AG04450 (cell line): ENCODE results near the gene KNDC1. TPM values are rescaled to one million over a fixed set of nuclear protein-coding genes. Genes with fewer than 3 reads are reported as not detected.

Experiments used
- CTCF ChIA-PET: fragments of 300-600, 350-600 bp; formaldehyde crosslinking; extraction: SDS; loops from one replicate; lab custom pipeline; 2022; ENCODE audit warnings: antibody characterized with exemption, inconsistent platforms; lab: Charles Lee
- POLR2A ChIA-PET: fragments of 350-600 bp; formaldehyde crosslinking; extraction: SDS; loops from one replicate; lab custom pipeline; 2021; ENCODE audit warnings: antibody characterized with exemption, inconsistent platforms; lab: Yijun Ruan, JAX
- DNase-seq: peaks from one replicate; pipeline ENCODE4 v3.0.0-alpha.2; 2011; ENCODE audit warnings: low read depth, low spot score
- H3K27ac ChIP-seq: one replicate; pipeline ENCODE4 v1.5.1; 2012; ENCODE audit warnings: low read depth, low read length, control low read depth
- H3K27me3 ChIP-seq: one replicate; pipeline ENCODE4 v1.6.0; 2012; ENCODE audit warnings: low read length; ENCODE audit not compliant: control insufficient read depth, insufficient read depth
- H3K4me3 ChIP-seq: 2 replicates; pipeline ENCODE4 v1.5.1; 2011; ENCODE audit warnings: mild to moderate bottlenecking, low read depth, low read length, control low read depth
- H3K9me3 ChIP-seq: 2 replicates; pipeline ENCODE4 v1.5.1; 2012; ENCODE audit warnings: low read length; ENCODE audit not compliant: control insufficient read depth, insufficient read depth
- polyA plus RNA-seq: library from polyadenylated mRNA; depleted of rRNA; stranded (reverse); fragments of >200 nt; gene quantifications from 2 replicates; pipeline ENCODE4 v1.2.3, GENCODE V29; 2011
- TF ChIP-seq, protein P1 (sequence below): IDR thresholded peaks from 2 replicates; pipeline ENCODE4 v1.5.1; 2011; ENCODE audit warnings: low read depth, low read length, control low read depth, inconsistent platforms

The KNDC1 gene
- polyA plus RNA-seq, 1 experiment: 0.46 TPM

GRCh38 chr10:133204226-133205015 is 44.4 kb downstream of the KNDC1 start:
- TF ChIP-seq, protein P1, sequence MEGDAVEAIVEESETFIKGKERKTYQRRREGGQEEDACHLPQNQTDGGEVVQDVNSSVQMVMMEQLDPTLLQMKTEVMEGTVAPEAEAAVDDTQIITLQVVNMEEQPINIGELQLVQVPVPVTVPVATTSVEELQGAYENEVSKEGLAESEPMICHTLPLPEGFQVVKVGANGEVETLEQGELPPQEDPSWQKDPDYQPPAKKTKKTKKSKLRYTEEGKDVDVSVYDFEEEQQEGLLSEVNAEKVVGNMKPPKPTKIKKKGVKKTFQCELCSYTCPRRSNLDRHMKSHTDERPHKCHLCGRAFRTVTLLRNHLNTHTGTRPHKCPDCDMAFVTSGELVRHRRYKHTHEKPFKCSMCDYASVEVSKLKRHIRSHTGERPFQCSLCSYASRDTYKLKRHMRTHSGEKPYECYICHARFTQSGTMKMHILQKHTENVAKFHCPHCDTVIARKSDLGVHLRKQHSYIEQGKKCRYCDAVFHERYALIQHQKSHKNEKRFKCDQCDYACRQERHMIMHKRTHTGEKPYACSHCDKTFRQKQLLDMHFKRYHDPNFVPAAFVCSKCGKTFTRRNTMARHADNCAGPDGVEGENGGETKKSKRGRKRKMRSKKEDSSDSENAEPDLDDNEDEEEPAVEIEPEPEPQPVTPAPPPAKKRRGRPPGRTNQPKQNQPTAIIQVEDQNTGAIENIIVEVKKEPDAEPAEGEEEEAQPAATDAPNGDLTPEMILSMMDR: no peak
- peaks cover 95% of the 10 kb centered on the region for H3K9me3 ChIP-seq
- H3K4me3 ChIP-seq: no peak overlapping the region
- no peak for DNase-seq
- ChIA-PET CTCF (no interaction called here), POLR2A (no interaction called here)
- no peak overlapping the region for H3K27ac ChIP-seq
- no peaks in the 10 kb centered on the region for H3K27me3 ChIP-seq

- Histone ChIP-seq H3K27me3 (no peaks in the 10 kb centered on the region), H3K27ac (no peak overlapping the region), H3K9me3 (peaks cover 94% of the 10 kb centered on the region), H3K4me3 (no peak overlapping the region)
- ChIA-PET CTCF (no interaction called here), POLR2A (no interaction called here)
- DNase-seq: no peak
- TF ChIP-seq, protein P1: no peak
Observed at GRCh38 chr10:133205146-133205545, 45.1 kb downstream of the KNDC1 start.

GRCh38 chr10:133206356-133207040 is 46.5 kb downstream of the KNDC1 start:
- POLR2A ChIA-PET: no interaction called here
- Histone ChIP-seq H3K27ac (no peak overlapping the region), H3K27me3 (no peaks in the 10 kb centered on the region), H3K4me3 (no peak overlapping the region), H3K9me3 (peaks cover 93% of the 10 kb centered on the region)
- TF ChIP-seq, protein P1: no peak
- DNase-seq: no peak
- CTCF ChIA-PET: no interaction called here

DNA sequence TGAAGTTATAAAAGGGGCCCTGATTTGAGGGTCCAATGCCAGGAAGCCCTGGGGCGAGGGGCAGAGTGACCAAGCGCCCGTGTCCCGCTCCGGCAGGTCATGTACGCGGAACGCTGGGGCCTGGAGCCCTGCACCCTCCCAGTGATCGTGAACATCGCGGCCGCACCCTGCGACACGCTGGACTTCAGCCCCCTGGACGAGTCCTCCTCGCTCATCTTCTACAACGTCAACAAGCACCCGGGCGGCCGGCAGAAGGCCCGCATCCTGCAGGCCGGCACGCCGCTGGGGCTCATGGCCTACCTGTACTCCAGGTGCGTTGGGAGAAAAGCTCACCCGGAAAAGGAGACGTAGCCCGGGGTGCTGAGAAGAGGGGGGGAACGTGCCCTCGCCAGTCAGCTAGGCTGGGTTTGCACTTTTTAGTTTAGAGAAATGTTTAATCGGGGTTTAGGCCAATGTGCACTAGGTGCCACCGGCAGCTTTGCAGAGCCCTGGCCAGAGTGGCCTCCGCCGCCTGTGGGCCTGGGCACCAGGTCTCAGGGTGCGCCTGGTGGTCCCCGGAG is 47.1 kb downstream of the KNDC1 start:
- H3K9me3 ChIP-seq: peaks cover 93% of the 10 kb centered on the region
- H3K27ac ChIP-seq: no peak overlapping the region
- H3K27me3 ChIP-seq: no peaks in the 10 kb centered on the region
- no peak for DNase-seq
- TF ChIP-seq, protein P1: no peak
- CTCF ChIA-PET: no interaction called here
- POLR2A ChIA-PET: no interaction called here
- no peak overlapping the region for H3K4me3 ChIP-seq

DNA sequence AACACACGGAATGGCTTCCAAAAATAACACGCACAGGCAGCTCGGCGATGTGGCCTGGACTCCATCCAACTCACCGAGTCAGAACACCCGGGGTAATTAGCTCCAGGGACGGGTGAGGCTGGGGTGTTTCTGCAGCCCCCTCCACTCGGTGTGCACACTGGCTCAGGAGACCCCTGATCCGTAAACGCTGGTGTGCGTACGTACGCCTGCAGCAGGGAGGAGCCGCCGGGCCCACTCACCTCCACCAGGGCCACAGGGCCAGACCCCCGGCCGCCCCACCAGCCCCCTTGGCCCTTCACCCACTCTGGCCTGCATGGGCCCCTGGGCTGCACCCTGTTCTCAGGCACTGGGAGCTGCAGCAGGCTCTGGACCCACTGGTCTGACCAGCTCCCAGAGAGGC is 47.6 kb downstream of the KNDC1 start:
- H3K27me3 ChIP-seq: no peaks in the 10 kb centered on the region
- no peak overlapping the region for H3K27ac ChIP-seq
- DNase-seq: no peak
- no peak overlapping the region for H3K4me3 ChIP-seq
- CTCF ChIA-PET: no interaction called here
- TF ChIP-seq, protein P1: no peak
- POLR2A ChIA-PET: no interaction called here
- peaks cover 93% of the 10 kb centered on the region for H3K9me3 ChIP-seq
